Dendritic cell treated with granulocyte-macrophage colony-stimulating factor and Interleukin-4, amounts not matched to agents 40 ng/mL and 50 ng/mL, for 4 days (primary cell): ENCODE data around the gene HIGD1A.

ENCODE experiments used
- H3K27ac Mint-ChIP-seq: one replicate; pipeline ENCODE4 v1.8.0; 2022; ENCODE audit warnings: mild to moderate bottlenecking, mixed read lengths
- H3K27me3 Mint-ChIP-seq: one replicate; pipeline ENCODE4 v1.8.0; 2022; ENCODE audit warnings: mild to moderate bottlenecking, mixed read lengths
- H3K36me3 Mint-ChIP-seq: one replicate; pipeline ENCODE4 v1.8.0; 2022; ENCODE audit warnings: low read depth, mixed read lengths
- H3K4me1 Mint-ChIP-seq: one replicate; pipeline ENCODE4 v1.8.0; 2022; ENCODE audit warnings: low read depth, mixed read lengths
- H3K4me3 Mint-ChIP-seq: one replicate; pipeline ENCODE4 v1.8.0; 2022; ENCODE audit warnings: mild to moderate bottlenecking, moderate library complexity, mixed read lengths
- H3K9me3 Mint-ChIP-seq: one replicate; pipeline ENCODE4 v1.8.0; 2022; ENCODE audit warnings: mixed read lengths
- intact Hi-C: fragments of 100-400 bp; cut with micrococcal nuclease; formaldehyde crosslinking; loops from one replicate; pipeline ENCODE4 v1.15.0; 2022

HIGD1A gene

DNA sequence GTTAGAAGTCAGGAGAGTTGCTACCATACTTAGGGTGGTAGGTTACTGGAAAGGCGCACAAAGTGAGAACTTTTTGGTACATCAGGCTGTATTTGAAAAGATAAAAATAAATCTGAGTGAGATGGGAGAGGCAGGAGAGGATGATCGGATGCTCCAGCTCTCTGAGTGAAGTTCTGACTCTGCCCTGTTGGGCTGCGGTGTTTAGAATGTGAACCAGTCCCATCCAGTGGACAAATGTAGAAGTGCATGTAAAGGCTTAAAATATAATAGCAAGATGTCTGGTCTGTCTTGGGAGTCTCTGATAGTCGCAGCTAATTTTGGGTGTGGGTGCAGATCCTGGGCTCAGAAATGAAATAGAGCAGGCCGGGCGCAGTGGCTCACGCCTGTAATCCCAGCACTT lies 35.3 kb upstream of the HIGD1A start:
- Mint-ChIP-seq H3K27ac (no peak overlapping the region), H3K4me3 (no peak overlapping the region), H3K9me3 (no peaks in the 10 kb centered on the region), H3K27me3 (no peaks in the 10 kb centered on the region), H3K4me1 (peaks cover 8% of the 10 kb centered on the region), H3K36me3 (no peaks in the 10 kb centered on the region)
- intact Hi-C loops = loop anchor here (2.0 kb wide), 1 partner anchor 59 kb away; no protein-coding TSS in a partner anchor

DNA sequence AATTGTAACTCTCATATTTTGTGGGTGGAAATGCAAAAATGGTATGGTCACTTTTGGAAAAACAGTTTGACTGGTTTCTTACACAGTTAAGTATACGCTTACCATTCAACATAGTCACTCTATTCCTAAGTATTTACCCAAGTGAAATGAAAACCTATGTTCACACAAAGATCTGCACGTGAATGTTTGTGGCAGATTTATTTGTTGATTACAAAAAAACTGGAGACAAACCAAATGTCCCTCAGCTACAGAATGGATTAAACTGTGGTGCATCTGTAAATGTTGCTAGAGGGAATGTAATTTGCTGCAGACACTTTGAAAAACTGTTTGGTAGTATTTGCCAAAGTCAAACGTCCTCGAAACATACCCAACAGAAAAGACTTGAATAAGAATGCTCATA lies 34.3 kb upstream of the HIGD1A start:
- H3K27me3 Mint-ChIP-seq = no peaks in the 10 kb centered on the region
- H3K36me3 Mint-ChIP-seq = no peaks in the 10 kb centered on the region
- H3K27ac Mint-ChIP-seq = no peak overlapping the region
- no peaks in the 10 kb centered on the region for H3K9me3 Mint-ChIP-seq
- no peak overlapping the region for H3K4me3 Mint-ChIP-seq
- intact Hi-C loops = loop anchor here (2.0 kb wide), 1 partner anchor 58 kb away; no protein-coding TSS in a partner anchor
- peaks cover 3% of the 10 kb centered on the region for H3K4me1 Mint-ChIP-seq

DNA sequence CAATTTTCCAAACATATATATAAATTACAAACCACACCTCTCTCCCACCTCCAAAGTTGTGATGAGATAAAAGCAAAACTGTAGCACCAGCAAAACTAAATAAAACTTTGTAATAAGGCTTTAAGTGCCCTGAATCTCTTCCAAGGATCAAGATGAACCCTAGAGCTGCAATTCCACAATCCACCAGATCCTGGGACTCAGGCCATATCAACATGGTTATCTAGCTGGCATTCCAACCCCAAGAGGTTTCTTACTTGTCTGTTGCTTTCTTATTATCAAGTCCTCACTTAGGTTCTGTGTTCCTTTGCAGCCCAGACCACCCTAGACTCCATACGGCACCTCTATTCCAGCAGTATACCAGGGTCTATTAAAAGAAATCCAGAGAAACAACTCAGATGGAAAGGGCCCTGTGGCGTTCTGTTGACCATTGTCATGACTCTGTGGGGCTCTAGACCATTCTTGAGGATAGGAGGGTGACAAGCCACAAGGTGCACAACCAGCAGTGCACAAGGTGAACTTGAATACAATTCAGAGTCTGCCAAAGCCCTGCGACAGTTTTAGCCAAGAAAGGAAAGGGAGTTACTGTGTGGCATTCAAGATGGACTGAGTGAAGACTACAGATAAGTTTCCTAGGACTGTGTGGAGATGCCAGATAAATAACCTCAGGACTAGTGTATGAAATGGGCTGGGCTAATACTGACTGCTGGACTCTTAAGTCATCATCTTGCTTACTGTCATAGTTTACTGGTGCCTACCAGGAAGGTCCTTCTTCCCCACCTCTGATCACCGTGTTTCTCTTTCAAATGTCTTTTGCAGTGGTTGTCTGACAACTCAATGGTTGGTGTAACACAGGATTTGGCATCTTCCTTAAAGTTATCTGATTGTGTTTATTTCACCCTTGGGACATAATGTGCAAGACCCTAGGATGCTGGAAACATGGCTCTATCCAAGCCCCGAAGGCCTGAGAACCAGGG lies 32.1 kb upstream of the HIGD1A start:
- H3K27ac Mint-ChIP-seq = no peak overlapping the region
- no peaks in the 10 kb centered on the region for H3K4me1 Mint-ChIP-seq
- no peaks in the 10 kb centered on the region for H3K9me3 Mint-ChIP-seq
- no peak overlapping the region for H3K4me3 Mint-ChIP-seq
- intact Hi-C loops = no loop called here
- H3K27me3 Mint-ChIP-seq = no peaks in the 10 kb centered on the region
- no peaks in the 10 kb centered on the region for H3K36me3 Mint-ChIP-seq

DNA sequence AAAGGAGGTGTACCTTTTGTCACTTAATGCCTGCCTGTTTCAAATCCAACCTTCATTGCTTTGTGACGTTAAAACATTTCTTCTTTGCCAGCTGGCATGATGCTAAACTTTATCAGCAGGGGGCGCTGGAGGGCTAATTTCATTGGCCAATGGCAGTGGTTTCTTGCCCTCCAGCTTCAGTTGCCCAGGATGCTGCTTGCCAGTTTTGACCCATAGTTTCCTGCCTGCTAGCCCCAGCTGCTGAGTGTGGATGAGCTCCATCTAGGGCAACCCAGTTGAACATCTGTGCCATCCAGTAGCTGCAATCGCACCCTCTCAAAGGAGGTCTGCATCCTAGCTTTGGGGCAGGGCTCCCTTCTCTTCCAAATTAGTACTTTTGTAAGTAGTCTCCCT lies 27.0 kb upstream of the HIGD1A start:
- Mint-ChIP-seq H3K9me3 (no peaks in the 10 kb centered on the region), H3K36me3 (no peaks in the 10 kb centered on the region), H3K4me1 (no peaks in the 10 kb centered on the region), H3K27ac (no peak overlapping the region), H3K4me3 (no peak overlapping the region), H3K27me3 (peaks cover 2% of the 10 kb centered on the region)
- intact Hi-C loops = loop anchor here (1.0 to 2.0 kb wide), 2 partner anchors 50 to 51 kb away; no protein-coding TSS in a partner anchor

DNA sequence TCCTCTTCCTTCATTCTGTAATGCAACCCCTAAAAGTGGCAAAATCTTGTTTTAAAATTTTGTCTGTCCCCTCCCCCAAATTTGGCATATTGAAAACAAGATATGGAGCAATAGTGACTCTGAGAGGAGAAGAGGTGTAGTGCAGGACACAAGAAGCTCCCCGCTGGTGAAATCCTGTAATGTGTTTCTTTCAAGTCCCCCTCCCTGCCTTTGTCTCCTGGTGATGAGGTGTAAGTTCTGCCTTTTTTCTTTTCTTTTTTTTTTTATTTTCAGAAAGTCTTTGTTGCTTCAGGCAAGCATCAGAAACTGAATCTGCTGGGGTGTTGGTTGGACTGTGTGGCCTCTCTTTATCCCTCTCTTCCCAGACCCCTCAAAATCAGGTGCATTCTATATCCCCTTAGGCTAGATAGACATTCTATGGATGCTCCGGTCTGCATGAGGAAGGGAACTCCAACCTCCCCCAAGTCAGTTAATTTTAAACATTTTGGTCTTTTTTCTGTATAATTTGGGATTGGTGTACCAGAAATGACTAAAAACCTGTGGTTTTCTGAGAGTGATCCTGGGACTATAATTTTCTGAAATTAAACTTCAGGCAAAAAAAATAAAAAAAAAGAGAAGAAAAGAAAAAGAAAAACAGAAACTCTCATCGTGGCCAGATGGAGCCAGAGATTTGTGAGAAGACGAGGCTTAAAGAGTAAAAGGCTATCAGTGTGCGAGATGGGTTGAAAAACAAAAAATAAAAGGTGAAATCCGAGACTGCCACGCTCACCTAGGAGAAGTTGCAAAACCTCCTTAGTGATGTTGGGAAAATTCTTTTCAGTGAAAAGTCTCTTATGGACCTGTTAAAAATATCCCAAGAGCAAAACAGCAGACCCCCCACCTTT lies 26.4 kb upstream of the HIGD1A start:
- peaks cover 2% of the 10 kb centered on the region for H3K27me3 Mint-ChIP-seq
- intact Hi-C loops = loop anchor here (1.0 to 2.0 kb wide), 2 partner anchors 50 to 51 kb away; no protein-coding TSS in a partner anchor
- no peak overlapping the region for H3K27ac Mint-ChIP-seq
- H3K9me3 Mint-ChIP-seq = no peaks in the 10 kb centered on the region
- H3K4me1 Mint-ChIP-seq = no peaks in the 10 kb centered on the region
- no peak overlapping the region for H3K4me3 Mint-ChIP-seq
- H3K36me3 Mint-ChIP-seq = no peaks in the 10 kb centered on the region

DNA sequence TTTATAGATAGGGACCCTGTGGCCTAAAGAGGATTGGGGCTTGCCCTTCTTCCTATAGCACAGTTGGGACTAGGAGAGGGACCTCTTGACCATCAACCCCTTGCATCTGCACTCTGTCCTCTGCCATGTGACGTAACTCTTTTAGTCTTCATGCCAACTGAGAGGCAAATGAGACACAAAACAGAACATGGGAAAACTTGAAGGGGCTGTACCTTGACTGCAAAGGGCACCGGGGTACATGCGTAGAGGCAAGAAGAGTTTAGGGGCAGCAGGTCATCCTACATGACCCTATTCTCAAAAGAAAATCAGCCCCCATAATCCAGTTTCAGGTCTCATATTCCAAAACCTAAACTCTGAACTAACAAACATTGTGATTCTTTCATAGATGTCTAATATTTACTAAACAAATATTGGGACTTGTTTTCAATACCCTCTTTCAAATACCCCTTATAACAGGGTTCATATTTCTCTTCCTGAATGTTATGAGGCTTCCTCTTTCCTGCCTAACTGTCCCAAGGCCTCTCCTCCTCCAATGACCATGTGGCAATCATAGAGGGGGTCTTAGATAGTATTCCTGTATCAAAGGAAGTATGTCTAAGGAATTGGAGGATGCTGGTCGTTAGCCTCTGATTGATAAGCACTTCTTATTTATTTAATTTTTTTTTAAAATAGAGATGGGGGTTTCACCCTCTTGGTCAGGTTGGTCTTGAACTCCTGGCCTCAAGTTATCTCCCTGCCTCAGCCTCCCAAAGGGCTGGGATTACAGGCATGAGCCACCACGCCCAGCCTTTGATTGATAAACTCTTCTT lies 25.5 kb upstream of the HIGD1A start:
- H3K27me3 Mint-ChIP-seq = peaks cover 2% of the 10 kb centered on the region
- H3K4me3 Mint-ChIP-seq = no peak overlapping the region
- H3K36me3 Mint-ChIP-seq = no peaks in the 10 kb centered on the region
- intact Hi-C loops = loop anchor here (2.0 kb wide), 1 partner anchor 49 kb away; no protein-coding TSS in a partner anchor
- no peaks in the 10 kb centered on the region for H3K4me1 Mint-ChIP-seq
- H3K27ac Mint-ChIP-seq = no peak overlapping the region
- H3K9me3 Mint-ChIP-seq = no peaks in the 10 kb centered on the region

DNA sequence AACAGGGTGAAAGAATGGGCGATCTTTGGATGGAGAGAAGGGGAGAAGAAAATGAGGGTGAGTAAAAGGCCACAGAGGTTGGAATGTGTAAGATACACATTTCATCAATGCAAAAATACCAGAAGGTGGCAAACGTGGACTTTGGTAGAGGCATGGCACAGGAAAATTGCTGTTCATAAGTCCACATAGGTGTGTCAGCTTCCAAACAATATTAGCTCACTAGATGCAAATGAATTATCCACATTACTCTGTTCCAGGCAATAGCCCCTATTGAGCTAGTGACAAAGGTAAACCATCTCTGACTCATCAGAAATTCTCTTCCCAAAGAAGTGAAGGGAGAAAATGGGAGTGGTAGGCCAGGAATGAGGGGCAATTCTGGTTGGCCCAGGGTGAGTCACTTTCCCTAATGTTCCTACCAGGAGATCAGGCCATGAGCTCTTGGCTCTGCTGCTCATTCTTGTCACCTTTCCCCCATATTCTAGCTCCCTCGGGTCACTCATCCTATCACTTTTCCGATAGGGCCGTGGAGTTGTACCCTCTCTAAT lies 24.9 kb upstream of the HIGD1A start:
- Mint-ChIP-seq H3K27ac (no peak overlapping the region), H3K4me3 (no peak overlapping the region), H3K4me1 (no peaks in the 10 kb centered on the region), H3K27me3 (peaks cover 2% of the 10 kb centered on the region), H3K9me3 (no peaks in the 10 kb centered on the region), H3K36me3 (no peaks in the 10 kb centered on the region)
- intact Hi-C loops = no loop called here

DNA sequence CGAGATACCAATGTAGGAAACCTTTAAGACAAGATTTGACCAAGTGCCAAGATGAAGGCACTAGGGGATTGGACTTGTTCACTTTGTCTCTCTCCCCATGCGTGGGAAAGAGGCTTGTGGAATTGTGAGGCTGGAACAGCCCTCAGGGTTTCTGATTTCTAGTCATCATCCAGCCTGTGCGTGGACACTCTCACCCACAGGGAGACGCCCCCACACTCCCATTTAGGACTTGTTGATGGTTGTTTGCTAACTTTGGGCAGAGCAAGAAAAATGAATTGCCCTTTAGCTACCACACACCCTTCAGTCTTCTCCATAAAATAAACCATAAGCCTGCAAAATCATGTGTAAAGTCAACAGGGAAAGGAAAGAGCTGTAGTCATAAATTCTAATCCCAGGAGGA lies 23.4 kb upstream of the HIGD1A start:
- Mint-ChIP-seq H3K4me1 (peaks cover 7% of the 10 kb centered on the region), H3K36me3 (no peaks in the 10 kb centered on the region), H3K27me3 (peaks cover 2% of the 10 kb centered on the region), H3K27ac (no peak overlapping the region), H3K9me3 (no peaks in the 10 kb centered on the region), H3K4me3 (no peak overlapping the region)
- intact Hi-C loops = no loop called here

DNA sequence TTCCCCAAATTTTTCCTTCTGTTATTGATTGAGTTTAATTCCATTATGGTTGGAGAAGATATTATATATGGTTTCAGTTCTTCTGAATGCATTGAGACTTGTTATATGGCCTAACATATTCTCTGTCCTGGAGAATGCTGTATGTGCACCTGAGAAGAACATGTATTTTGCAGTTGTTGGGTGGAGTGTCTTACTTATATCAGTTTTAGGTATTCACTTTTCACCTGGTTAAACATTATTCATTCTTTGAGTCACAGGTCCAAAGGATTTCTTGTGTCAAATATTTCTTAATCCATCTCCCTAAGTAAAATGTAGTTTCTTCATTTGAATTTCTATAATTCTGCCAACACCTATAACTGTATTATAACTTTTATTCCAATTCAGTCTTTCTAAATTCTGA lies 22.7 kb upstream of the HIGD1A start:
- intact Hi-C loops = no loop called here
- Mint-ChIP-seq H3K27ac (no peak overlapping the region), H3K27me3 (peaks cover 2% of the 10 kb centered on the region), H3K4me3 (no peak overlapping the region), H3K9me3 (no peaks in the 10 kb centered on the region), H3K4me1 (peaks cover 8% of the 10 kb centered on the region), H3K36me3 (no peaks in the 10 kb centered on the region)

DNA sequence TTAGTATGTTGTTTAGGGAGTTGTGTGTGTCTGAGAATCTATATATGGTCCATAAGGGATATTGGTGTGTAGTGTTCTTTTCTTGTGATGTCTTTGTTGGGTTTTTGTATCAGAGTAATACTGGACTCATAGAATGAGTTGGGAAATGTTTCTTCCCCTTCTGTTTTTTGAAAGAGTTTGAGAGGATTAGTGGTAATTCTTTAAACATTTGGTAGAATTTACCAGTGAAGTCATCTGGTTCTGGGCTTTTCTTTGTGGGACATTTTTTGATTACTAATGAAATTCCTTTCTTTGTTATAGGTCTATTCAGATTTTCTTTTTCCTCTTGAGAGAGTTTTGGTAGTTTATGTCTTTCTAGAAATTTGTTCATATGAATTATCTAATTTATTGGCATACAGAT lies 21.9 kb upstream of the HIGD1A start:
- Mint-ChIP-seq H3K36me3 (no peaks in the 10 kb centered on the region), H3K4me3 (no peak overlapping the region), H3K27me3 (peaks cover 2% of the 10 kb centered on the region), H3K9me3 (no peaks in the 10 kb centered on the region), H3K27ac (no peak overlapping the region), H3K4me1 (peaks cover 8% of the 10 kb centered on the region)
- intact Hi-C loops = no loop called here

DNA sequence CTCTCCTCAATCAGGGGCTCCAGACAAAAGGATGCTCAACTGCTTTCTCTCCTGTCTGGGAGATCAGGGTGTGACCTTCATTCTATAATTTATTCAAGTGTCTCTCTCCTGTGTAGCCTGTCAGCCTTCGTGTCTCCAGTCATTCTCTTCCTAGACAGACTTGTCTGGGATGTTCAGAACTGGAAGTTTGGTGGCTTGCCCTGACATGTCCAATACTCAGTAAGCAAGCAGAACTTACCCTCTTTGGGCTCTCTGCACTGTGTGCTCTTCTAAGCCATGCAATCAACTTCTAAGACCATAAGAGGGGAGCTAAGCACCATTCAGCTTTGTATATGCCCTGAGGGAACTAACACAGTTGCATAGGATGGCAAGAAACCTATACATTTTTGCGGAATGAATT lies 19.1 kb upstream of the HIGD1A start:
- Mint-ChIP-seq H3K27me3 (no peaks in the 10 kb centered on the region), H3K27ac (no peak overlapping the region), H3K4me1 (peaks cover 8% of the 10 kb centered on the region), H3K9me3 (no peaks in the 10 kb centered on the region), H3K36me3 (no peaks in the 10 kb centered on the region), H3K4me3 (no peak overlapping the region)
- intact Hi-C loops = no loop called here

DNA sequence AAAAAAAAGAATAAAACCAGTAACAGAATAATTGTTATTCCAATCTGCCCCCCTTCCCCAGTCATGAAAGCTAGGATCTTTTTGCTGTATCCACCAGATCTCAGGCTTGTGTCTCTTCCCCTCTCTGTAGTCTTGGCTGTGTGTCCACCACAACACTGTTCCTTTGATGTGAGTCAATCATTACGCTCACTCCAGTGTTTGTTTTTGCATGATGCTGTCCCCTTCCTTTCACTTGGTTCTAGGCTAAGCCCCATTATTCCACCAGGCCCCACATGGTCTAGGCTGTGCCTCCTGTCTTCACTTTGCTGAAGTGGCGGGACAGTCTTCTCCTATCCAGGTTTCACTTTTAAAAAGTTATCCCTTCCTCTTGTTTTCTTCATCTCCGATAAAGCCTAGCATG lies 18.5 kb upstream of the HIGD1A start:
- no peak overlapping the region for H3K4me3 Mint-ChIP-seq
- no peaks in the 10 kb centered on the region for H3K27me3 Mint-ChIP-seq
- intact Hi-C loops = no loop called here
- peaks cover 8% of the 10 kb centered on the region for H3K4me1 Mint-ChIP-seq
- H3K27ac Mint-ChIP-seq = no peak overlapping the region
- H3K36me3 Mint-ChIP-seq = no peaks in the 10 kb centered on the region
- H3K9me3 Mint-ChIP-seq = no peaks in the 10 kb centered on the region

DNA sequence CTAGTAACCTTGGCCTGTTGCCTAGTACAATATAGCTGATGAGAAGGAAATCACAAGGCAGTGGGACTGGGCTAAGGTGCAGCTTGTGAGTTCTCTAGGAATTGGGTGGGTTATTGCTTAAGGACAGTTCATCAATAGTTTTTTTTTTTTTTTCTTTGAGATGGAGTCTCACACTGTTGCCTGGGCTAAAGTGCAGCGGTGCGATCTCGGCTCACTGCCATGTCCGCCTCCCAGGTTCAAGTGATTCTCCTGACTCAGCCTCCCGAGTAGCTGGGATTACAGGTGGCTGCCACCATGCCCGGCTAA lies 16.4 kb upstream of the HIGD1A start:
- H3K27ac Mint-ChIP-seq = no peak overlapping the region
- intact Hi-C loops = no loop called here
- H3K4me3 Mint-ChIP-seq = no peak overlapping the region
- no peaks in the 10 kb centered on the region for H3K9me3 Mint-ChIP-seq
- H3K36me3 Mint-ChIP-seq = no peaks in the 10 kb centered on the region
- H3K27me3 Mint-ChIP-seq = no peaks in the 10 kb centered on the region
- peaks cover 8% of the 10 kb centered on the region for H3K4me1 Mint-ChIP-seq
